MM.1S (cell line): ENCODE results near the gene PRR13.

Source experiments
- CTCF ChIP-seq: fragments of 300-600 bp; sonication (generic); IDR thresholded peaks from 2 replicates; pipeline ENCODE4 v1.5.1; 2016; ENCODE audit warnings: antibody characterized with exemption, low read length, mixed read lengths
- EZH2 ChIP-seq: fragments of 300-600 bp; sonication (generic); optimal IDR thresholded peaks from 2 replicates; pipeline ENCODE3; 2017; ENCODE audit warnings: low read depth, mild to moderate bottlenecking, antibody characterized with exemption, low read length, mixed read lengths

- TF ChIP-seq CTCF: no peak
- no peak for TF ChIP-seq EZH2
Observed at GRCh38 chr12:53466640-53467039, 25.1 kb downstream of the PRR13 start.
